T-helper 9 cell (primary cell): Measurements from ENCODE around the gene CD200.
A peak's percentile ranks its signal among the peaks of the same experiment; 100 is the strongest.

Experiments used
- DNase-seq: peaks from one replicate; pipeline ENCODE4 v3.0.0-alpha.2; 2020

The CD200 gene

GRCh38 chr3:112333381-112334317 is 693 bp downstream of the CD200 start:
- DNase-seq: no peak

GRCh38 chr3:112334691-112335433 is 1.9 kb downstream of the CD200 start:
- DNase-seq: no peak

- no peak for DNase-seq
Measured at GRCh38 chr3:112335434-112335781, 2.5 kb downstream of the CD200 start.

GRCh38 chr3:112338021-112338726 is 5.2 kb downstream of the CD200 start:
- no peak for DNase-seq

GRCh38 chr3:112338727-112339056 is 5.7 kb downstream of the CD200 start:
- no peak for DNase-seq

- DNase-seq: no peak
Measured at GRCh38 chr3:112339134-112339533, 6.2 kb downstream of the CD200 start.

GRCh38 chr3:112339609-112340008 is 6.7 kb downstream of the CD200 start:
- no peak for DNase-seq

- no peak for DNase-seq
Measured at GRCh38 chr3:112341386-112341785, 8.4 kb downstream of the CD200 start.

GRCh38 chr3:112345681-112346080 is 12.7 kb downstream of the CD200 start:
- DNase-seq: no peak

- no peak for DNase-seq
Measured at GRCh38 chr3:112346491-112347122, 13.7 kb downstream of the CD200 start.

- DNase-seq: no peak
Measured at GRCh38 chr3:112348943-112349342, 16.0 kb downstream of the CD200 start.

- DNase-seq: no peak
Measured at GRCh38 chr3:112349557-112349956, 16.6 kb downstream of the CD200 start.

GRCh38 chr3:112350018-112350810 is 17.3 kb downstream of the CD200 start:
- DNase-seq: no peak

GRCh38 chr3:112351036-112351435 is 18.1 kb downstream of the CD200 start:
- no peak for DNase-seq

- no peak for DNase-seq
Measured at GRCh38 chr3:112351823-112352222, 18.9 kb downstream of the CD200 start.

- DNase-seq: no peak
Measured at GRCh38 chr3:112352720-112353119, 19.8 kb downstream of the CD200 start.

GRCh38 chr3:112353365-112353764 is 20.4 kb downstream of the CD200 start:
- no peak for DNase-seq

- DNase-seq: no peak
Measured at GRCh38 chr3:112354642-112355306, 21.8 kb downstream of the CD200 start.

- DNase-seq: no peak
Measured at GRCh38 chr3:112355307-112355687, 22.3 kb downstream of the CD200 start.

GRCh38 chr3:112357930-112358780 is 25.2 kb downstream of the CD200 start:
- peak; percentile 19 for DNase-seq

- DNase-seq: no peak
Measured at GRCh38 chr3:112360561-112360960, 27.6 kb downstream of the CD200 start.
